ENCODE measurements around the gene RGS1. TPM values are rescaled to one million over a fixed set of nuclear protein-coding genes. Genes with fewer than 3 reads are reported as not detected.

Gene RGS1
- total RNA-seq, 2 experiments from 2014 or later, result 0.79 TPM; not detected in 1

DNA sequence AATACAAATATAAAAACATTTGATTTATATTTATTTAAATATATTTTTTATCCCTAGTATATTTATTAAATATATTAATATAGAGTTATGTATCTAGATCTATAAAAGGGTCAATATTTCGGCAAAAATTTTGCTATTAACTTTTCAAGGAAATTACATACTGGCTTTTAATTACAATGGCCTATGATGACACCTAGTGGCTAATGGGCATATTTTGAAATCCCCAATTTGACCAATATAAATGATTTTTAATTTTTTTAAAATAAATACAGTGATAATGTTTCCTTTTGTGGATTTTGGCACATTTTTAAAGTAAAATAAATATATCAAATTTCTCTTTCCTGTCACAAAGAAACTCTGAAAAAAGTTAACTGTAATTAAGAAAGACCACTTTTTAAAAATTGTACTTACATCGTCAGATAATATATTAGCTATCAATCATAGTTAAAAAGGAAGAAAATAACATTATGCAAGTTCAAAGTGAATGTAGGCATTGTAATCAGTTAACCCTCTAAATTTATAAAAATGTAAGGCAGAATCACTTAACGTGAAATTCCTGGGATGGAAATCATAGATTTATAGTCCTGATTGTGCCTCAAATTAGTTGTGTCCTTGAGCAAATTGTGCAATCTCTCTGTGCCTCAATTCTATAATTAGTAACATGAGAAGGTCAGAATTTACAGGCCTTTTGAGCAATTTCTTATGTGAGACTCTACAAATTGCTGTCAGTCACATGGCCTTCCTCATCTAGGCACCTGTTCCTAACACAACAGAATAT lies 34.7 kb downstream of the RGS1 start:
- no peak for TF ChIP-seq EZH2phosphoT487 (IDR thresholded peaks at IDR 0.05; ENCODE audit: borderline replicate concordance, low read depth, low read length)
- TF ChIP-seq, protein P1, sequence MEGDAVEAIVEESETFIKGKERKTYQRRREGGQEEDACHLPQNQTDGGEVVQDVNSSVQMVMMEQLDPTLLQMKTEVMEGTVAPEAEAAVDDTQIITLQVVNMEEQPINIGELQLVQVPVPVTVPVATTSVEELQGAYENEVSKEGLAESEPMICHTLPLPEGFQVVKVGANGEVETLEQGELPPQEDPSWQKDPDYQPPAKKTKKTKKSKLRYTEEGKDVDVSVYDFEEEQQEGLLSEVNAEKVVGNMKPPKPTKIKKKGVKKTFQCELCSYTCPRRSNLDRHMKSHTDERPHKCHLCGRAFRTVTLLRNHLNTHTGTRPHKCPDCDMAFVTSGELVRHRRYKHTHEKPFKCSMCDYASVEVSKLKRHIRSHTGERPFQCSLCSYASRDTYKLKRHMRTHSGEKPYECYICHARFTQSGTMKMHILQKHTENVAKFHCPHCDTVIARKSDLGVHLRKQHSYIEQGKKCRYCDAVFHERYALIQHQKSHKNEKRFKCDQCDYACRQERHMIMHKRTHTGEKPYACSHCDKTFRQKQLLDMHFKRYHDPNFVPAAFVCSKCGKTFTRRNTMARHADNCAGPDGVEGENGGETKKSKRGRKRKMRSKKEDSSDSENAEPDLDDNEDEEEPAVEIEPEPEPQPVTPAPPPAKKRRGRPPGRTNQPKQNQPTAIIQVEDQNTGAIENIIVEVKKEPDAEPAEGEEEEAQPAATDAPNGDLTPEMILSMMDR (conservative IDR thresholded peaks at IDR 0.05; ENCODE audit: low read length), result peak; percentile 89
- peak overlapping the region; percentile 81 for H2AFZ ChIP-seq (ENCODE audit: low read length)
- DNase-seq (ENCODE audit: low spot score), result peak; percentile 65
- no peaks in the 10 kb centered on the region; the same call in 1 of the 2 replicates for H3K9me3 ChIP-seq (ENCODE audit: low read length)
- no peaks in the 10 kb centered on the region for H4K20me1 ChIP-seq (ENCODE audit: insufficient read depth, low read length)
- CTCF ChIA-PET (ENCODE audit: unreplicated experiment), result interaction anchor here (0.6 to 1.2 kb wide), 2 partner anchors 133 to 460 kb away, joined by 4 read pairs; no protein-coding TSS in a partner anchor
- POLR2A ChIA-PET, result interaction anchor here (0.6 to 4.3 kb wide), 19 partner anchors 10 to 658 kb away, joined by 3 to 77 read pairs (median 7); no protein-coding TSS in a partner anchor
- intact Hi-C loops (cut with micrococcal nuclease; ENCODE audit: unreplicated experiment), result loop anchor here (1.0 to 2.0 kb wide), 2 partner anchors 133 to 198 kb away; partner anchors contain the start of gene RGS2
- peak overlapping the region; percentile 43 for H3K27ac ChIP-seq (ENCODE audit: low read depth, low read length, poor library complexity, severe bottlenecking)
- peaks cover 7% of the 10 kb centered on the region; the same call in 1 of the 2 replicates for H3K79me2 ChIP-seq (ENCODE audit: insufficient read depth, low read depth, low read length)
- BruUV-seq (replicated peaks), result no TSS peak
- H3K4me2 ChIP-seq (ENCODE audit: low read length), result peak overlapping the region; percentile 33
- H3K4me3 ChIP-seq (ENCODE audit: low read depth, low read length, poor library complexity, severe bottlenecking), result peak overlapping the region; percentile 12
- H3K4me1 ChIP-seq (ENCODE audit: insufficient read depth, low read length, poor library complexity, severe bottlenecking), result peaks cover 70% of the 10 kb centered on the region
- no peaks in the 10 kb centered on the region for H3K9me2 ChIP-seq (ENCODE audit: insufficient read depth, low read length)
- no peaks in the 10 kb centered on the region for H3K36me3 ChIP-seq (ENCODE audit: insufficient read depth, low read length)

DNA sequence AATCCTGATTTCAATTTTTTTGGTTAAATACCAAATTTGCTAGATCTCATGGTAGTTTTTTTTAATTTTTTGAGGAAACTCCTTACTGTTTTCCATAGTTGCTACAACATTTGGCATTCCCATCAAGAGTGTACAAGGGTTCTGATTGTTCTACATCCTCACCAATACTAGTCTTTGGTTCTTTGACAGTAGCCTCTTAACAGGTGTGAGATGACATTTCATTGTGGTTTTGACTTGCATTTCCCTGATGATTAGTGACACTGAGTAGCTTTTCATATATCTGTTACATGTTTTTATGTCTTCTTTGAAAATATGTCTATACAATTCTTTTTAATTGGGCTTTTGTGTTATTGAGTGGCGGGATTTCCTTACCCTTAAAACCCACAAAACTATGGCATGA lies 39.5 kb downstream of the RGS1 start:
- TF ChIP-seq, protein P1 (conservative IDR thresholded peaks at IDR 0.05; ENCODE audit: low read length), result no peak
- no peak for TF ChIP-seq EZH2phosphoT487 (IDR thresholded peaks at IDR 0.05; ENCODE audit: borderline replicate concordance, low read depth, low read length)
- Histone ChIP-seq H3K9me3 (ENCODE audit: low read length) (no peaks in the 10 kb centered on the region), H3K4me1 (ENCODE audit: insufficient read depth, low read length, poor library complexity, severe bottlenecking) (peaks cover 47% of the 10 kb centered on the region), H3K9me2 (ENCODE audit: insufficient read depth, low read length) (no peaks in the 10 kb centered on the region), H3K4me2 (ENCODE audit: low read length) (peak overlapping the region; percentile 49), H4K20me1 (ENCODE audit: insufficient read depth, low read length) (no peaks in the 10 kb centered on the region), H2AFZ (ENCODE audit: low read length) (peak overlapping the region; percentile 63; the same call in 1 of the 2 replicates), H3K4me3 (ENCODE audit: low read depth, low read length, poor library complexity, severe bottlenecking) (no peak overlapping the region), H3K36me3 (ENCODE audit: insufficient read depth, low read length) (no peaks in the 10 kb centered on the region), H3K79me2 (ENCODE audit: insufficient read depth, low read depth, low read length) (peaks cover 7% of the 10 kb centered on the region; the same call in 1 of the 2 replicates), H3K27ac (ENCODE audit: low read depth, low read length, poor library complexity, severe bottlenecking) (no peak overlapping the region)
- peak; percentile 47 for DNase-seq (ENCODE audit: low spot score)
- CTCF ChIA-PET (ENCODE audit: unreplicated experiment), result interaction anchor here (1.2 kb wide), 1 partner anchor 19 kb away, joined by 3 read pairs; no protein-coding TSS in a partner anchor
- POLR2A ChIA-PET, result interaction anchor here (0.6 to 6.1 kb wide), 7 partner anchors 15 to 395 kb away, joined by 3 to 90 read pairs (median 4); no protein-coding TSS in a partner anchor
- intact Hi-C loops (cut with micrococcal nuclease; ENCODE audit: unreplicated experiment), result no loop called here
- no TSS peak for BruUV-seq (replicated peaks)

Measured in OCI-LY7 (cell line).